ENCODE results near the gene PNRC1.

GRCh38 chr6:89042664-89043063 is 37.9 kb upstream of the PNRC1 start:
- TF ChIP-seq EZH2 (IDR thresholded peaks at IDR 0.05; ENCODE audit: borderline replicate concordance) (no peak), CTCF (IDR thresholded peaks at IDR 0.05; ENCODE audit: poor library complexity) (no peak)
